ENCODE measurements around the gene RARS2.
A peak's percentile ranks its signal among the peaks of the same experiment; 100 is the strongest.

Gene RARS2

DNA sequence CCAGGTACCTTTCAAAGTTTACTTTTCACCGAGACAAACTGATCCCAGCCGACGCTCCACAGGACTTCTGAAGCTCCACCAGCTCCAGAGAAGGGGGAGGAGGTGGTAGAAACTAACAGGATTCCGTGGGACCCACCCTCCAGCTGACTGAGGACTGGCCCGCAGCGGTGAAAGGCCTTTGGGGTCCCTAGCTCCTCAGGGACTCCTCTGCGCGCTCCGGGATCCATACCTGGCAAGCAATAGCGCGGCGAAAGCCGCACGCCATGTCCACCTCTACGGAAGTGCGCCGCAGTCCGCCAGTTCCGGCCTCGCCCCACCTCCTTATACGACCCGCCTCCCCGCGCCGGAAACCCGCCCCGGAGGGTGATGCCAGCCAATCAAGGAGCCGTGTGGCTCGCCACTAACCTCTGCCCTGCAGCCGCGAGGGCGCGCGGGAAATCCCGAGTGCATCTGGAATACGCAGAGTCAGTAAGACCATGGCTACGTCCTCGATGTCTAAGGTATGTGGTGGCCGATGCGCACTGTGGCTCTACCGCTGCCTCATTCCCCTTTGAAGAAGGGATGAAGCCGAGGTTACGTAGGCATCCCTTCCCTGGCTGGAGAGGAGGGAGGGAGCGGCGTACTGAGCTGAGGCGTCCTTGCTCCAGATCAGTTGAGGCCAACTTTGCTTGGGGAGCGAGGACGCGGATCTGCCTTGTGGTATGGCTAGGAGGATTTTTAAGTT, at the start of gene RARS2, which contains the start of gene ORC3:
RARS2 (minus strand) TSS at position 295 of the 724 bp plus-strand sequence; CDS start at position 265, 30 bp downstream.
ORC3 (plus strand) TSS at position 443 of the 724 bp plus-strand sequence; CDS start at position 477, 34 bp downstream.
- no peaks in the 10 kb centered on the region for H3K27me3 ChIP-seq (ENCODE audit: control insufficient read depth, insufficient read depth, low read length)
- H3K36me3 ChIP-seq (ENCODE audit: control insufficient read depth, insufficient read depth, low read length): peaks cover 35% of the 10 kb centered on the region
- peak within 1 kb of the TSS; percentile 80 for H3K27ac ChIP-seq (ENCODE audit: low read depth, low read length)
- peak within 1 kb of the TSS; percentile 89 for H3K4me3 ChIP-seq (ENCODE audit: low read depth, low read length)
- H3K4me1 ChIP-seq (ENCODE audit: control insufficient read depth, insufficient read depth, low read length): no peaks in the 10 kb centered on the region; the same call in 1 of the 2 replicates
- H3K9ac ChIP-seq (ENCODE audit: low read length): peak within 1 kb of the TSS; percentile 93
- H3K9me3 ChIP-seq (ENCODE audit: control insufficient read depth, insufficient read depth, low read depth, low read length): no peaks in the 10 kb centered on the region

DNA sequence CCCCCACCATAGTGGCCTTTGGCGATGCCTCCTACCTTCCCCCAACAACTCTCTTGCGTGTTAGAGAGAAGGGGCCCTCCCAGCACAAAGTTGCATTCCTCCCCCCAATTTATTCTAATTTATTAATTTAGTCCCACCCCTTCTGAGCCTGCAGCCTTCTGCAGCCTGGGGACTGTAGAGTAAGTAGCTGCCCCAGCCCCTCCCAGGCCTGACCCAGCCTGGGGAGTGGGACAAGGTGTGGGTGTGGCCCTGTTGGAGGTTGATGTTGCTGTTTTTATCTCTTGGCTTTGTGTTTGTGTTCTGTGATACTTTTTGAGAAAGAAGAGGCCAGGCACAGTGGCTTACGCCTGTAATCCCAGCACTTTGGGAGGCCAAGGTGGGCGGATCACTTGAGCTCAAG, 49.6 kb upstream of the RARS2 start:
- H3K9ac ChIP-seq (ENCODE audit: low read length): no peak overlapping the region
- no peak overlapping the region for H3K4me3 ChIP-seq (ENCODE audit: low read depth, low read length)
- H3K9me3 ChIP-seq (ENCODE audit: control insufficient read depth, insufficient read depth, low read depth, low read length): no peaks in the 10 kb centered on the region
- no peaks in the 10 kb centered on the region; the same call in 1 of the 2 replicates for H3K4me1 ChIP-seq (ENCODE audit: control insufficient read depth, insufficient read depth, low read length)
- H3K36me3 ChIP-seq (ENCODE audit: control insufficient read depth, insufficient read depth, low read length): peaks cover 45% of the 10 kb centered on the region
- H3K27me3 ChIP-seq (ENCODE audit: control insufficient read depth, insufficient read depth, low read length): no peaks in the 10 kb centered on the region
- H3K27ac ChIP-seq (ENCODE audit: low read depth, low read length): no peak overlapping the region

DNA sequence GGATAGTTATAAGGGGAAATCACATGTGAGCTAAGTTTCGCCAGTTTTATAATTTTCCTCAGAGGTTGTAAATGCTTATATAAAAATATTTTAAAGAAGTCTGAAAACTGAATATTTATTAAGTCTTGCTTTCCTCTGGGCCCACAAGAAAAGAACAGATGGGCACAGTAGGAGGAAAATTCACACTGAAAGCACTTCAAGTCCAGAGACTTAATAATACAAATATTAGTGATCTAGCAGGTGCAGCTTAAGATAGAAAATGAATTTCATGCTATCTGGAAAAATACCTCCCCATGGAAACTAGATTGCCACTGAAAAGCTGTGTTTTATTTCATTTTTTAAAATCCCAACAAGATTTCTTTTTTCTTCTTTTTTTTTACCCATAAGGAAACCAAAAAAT, 47.3 kb upstream of the RARS2 start:
- Histone ChIP-seq H3K36me3 (ENCODE audit: control insufficient read depth, insufficient read depth, low read length) (peaks cover 63% of the 10 kb centered on the region), H3K27ac (ENCODE audit: low read depth, low read length) (no peak overlapping the region), H3K4me1 (ENCODE audit: control insufficient read depth, insufficient read depth, low read length) (no peaks in the 10 kb centered on the region), H3K4me3 (ENCODE audit: low read depth, low read length) (no peak overlapping the region), H3K9me3 (ENCODE audit: control insufficient read depth, insufficient read depth, low read depth, low read length) (no peaks in the 10 kb centered on the region), H3K27me3 (ENCODE audit: control insufficient read depth, insufficient read depth, low read length) (no peaks in the 10 kb centered on the region), H3K9ac (ENCODE audit: low read length) (no peak overlapping the region)

GRCh38 chr6:87636315-87636714, 46.5 kb upstream of the RARS2 start:
- Histone ChIP-seq H3K36me3 (ENCODE audit: control insufficient read depth, insufficient read depth, low read length) (peaks cover 59% of the 10 kb centered on the region), H3K9me3 (ENCODE audit: control insufficient read depth, insufficient read depth, low read depth, low read length) (no peaks in the 10 kb centered on the region), H3K4me1 (ENCODE audit: control insufficient read depth, insufficient read depth, low read length) (no peaks in the 10 kb centered on the region), H3K4me3 (ENCODE audit: low read depth, low read length) (no peak overlapping the region), H3K27me3 (ENCODE audit: control insufficient read depth, insufficient read depth, low read length) (no peaks in the 10 kb centered on the region), H3K9ac (ENCODE audit: low read length) (no peak overlapping the region), H3K27ac (ENCODE audit: low read depth, low read length) (no peak overlapping the region)

DNA sequence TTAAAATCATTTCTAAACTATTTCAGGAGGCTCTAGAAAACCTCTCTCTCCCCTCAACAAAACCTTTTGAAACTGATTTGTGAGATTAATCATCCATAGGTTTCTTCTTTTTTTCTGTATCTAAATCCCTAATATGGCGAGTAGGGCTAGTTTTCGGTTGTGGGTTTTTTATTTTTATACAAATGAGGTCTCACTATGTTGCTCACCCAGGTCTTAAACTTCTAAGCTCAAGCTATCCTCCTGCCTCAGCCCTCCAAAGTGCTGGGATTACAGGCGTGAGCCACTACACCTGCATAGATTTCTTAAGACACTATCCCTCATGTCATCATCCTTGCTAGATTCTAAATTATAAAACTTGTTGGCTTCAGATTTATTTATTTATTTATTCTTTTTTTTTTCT, 44.1 kb upstream of the RARS2 start:
- Histone ChIP-seq H3K9ac (ENCODE audit: low read length) (no peak overlapping the region), H3K9me3 (ENCODE audit: control insufficient read depth, insufficient read depth, low read depth, low read length) (no peaks in the 10 kb centered on the region), H3K4me3 (ENCODE audit: low read depth, low read length) (no peak overlapping the region), H3K27ac (ENCODE audit: low read depth, low read length) (no peak overlapping the region), H3K36me3 (ENCODE audit: control insufficient read depth, insufficient read depth, low read length) (peaks cover 65% of the 10 kb centered on the region), H3K27me3 (ENCODE audit: control insufficient read depth, insufficient read depth, low read length) (no peaks in the 10 kb centered on the region), H3K4me1 (ENCODE audit: control insufficient read depth, insufficient read depth, low read length) (no peaks in the 10 kb centered on the region)

DNA sequence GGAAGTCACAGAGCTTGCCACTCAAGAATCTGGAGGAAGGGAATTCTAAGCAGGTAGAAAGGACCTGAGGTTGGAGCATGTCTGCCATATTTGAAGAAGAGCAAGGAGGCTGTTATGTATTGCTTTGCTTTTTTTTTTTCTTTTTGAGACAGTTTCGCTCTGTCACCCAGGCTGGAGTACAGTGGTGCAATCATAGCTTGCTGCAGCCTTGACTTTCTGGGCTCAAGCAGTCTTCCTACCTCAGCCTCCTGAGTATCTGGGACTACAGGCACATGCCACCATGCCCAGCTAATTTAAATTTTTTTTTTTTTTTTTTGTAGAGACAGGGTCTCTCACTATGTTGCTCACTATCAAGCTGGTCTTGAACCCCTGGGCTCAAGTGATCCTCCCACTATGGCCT, 41.0 kb upstream of the RARS2 start:
- Histone ChIP-seq H3K4me3 (ENCODE audit: low read depth, low read length) (no peak overlapping the region), H3K27ac (ENCODE audit: low read depth, low read length) (no peak overlapping the region), H3K9ac (ENCODE audit: low read length) (no peak overlapping the region), H3K9me3 (ENCODE audit: control insufficient read depth, insufficient read depth, low read depth, low read length) (no peaks in the 10 kb centered on the region), H3K36me3 (ENCODE audit: control insufficient read depth, insufficient read depth, low read length) (peaks cover 54% of the 10 kb centered on the region), H3K4me1 (ENCODE audit: control insufficient read depth, insufficient read depth, low read length) (no peaks in the 10 kb centered on the region), H3K27me3 (ENCODE audit: control insufficient read depth, insufficient read depth, low read length) (no peaks in the 10 kb centered on the region)

- Histone ChIP-seq H3K27me3 (ENCODE audit: control insufficient read depth, insufficient read depth, low read length) (no peaks in the 10 kb centered on the region), H3K27ac (ENCODE audit: low read depth, low read length) (no peak overlapping the region), H3K9me3 (ENCODE audit: control insufficient read depth, insufficient read depth, low read depth, low read length) (no peaks in the 10 kb centered on the region), H3K4me1 (ENCODE audit: control insufficient read depth, insufficient read depth, low read length) (no peaks in the 10 kb centered on the region), H3K4me3 (ENCODE audit: low read depth, low read length) (no peak overlapping the region), H3K36me3 (ENCODE audit: control insufficient read depth, insufficient read depth, low read length) (peaks cover 48% of the 10 kb centered on the region), H3K9ac (ENCODE audit: low read length) (no peak overlapping the region)
These were observed 39.1 kb upstream of the RARS2 start for GRCh38 chr6:87628881-87629280.

GRCh38 chr6:87628424-87628823, 38.6 kb upstream of the RARS2 start:
- no peaks in the 10 kb centered on the region for H3K9me3 ChIP-seq (ENCODE audit: control insufficient read depth, insufficient read depth, low read depth, low read length)
- no peaks in the 10 kb centered on the region for H3K4me1 ChIP-seq (ENCODE audit: control insufficient read depth, insufficient read depth, low read length)

DNA sequence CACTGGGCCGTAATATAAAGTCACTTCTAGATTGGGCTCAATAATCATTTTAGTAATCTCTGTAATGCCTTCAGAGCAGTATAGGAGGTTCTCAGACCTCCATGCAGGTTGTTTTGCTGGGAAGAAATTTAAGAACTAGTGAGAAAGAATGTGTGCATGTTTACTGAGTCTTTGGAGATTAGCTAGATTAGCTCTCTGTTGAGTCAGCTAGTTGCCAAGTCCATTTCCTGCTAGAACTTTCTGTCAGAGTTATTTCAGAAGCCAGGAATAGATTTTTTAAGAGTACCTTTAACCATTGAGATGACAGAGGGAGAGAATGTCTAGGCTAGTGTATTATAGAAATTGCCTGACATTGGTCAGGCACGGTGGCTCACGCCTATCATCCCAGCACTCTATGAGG, 33.5 kb upstream of the RARS2 start:
- Histone ChIP-seq H3K4me3 (ENCODE audit: low read depth, low read length) (no peak overlapping the region), H3K9ac (ENCODE audit: low read length) (no peak overlapping the region), H3K36me3 (ENCODE audit: control insufficient read depth, insufficient read depth, low read length) (peaks cover 53% of the 10 kb centered on the region), H3K9me3 (ENCODE audit: control insufficient read depth, insufficient read depth, low read depth, low read length) (no peaks in the 10 kb centered on the region), H3K27me3 (ENCODE audit: control insufficient read depth, insufficient read depth, low read length) (no peaks in the 10 kb centered on the region), H3K27ac (ENCODE audit: low read depth, low read length) (no peak overlapping the region), H3K4me1 (ENCODE audit: control insufficient read depth, insufficient read depth, low read length) (no peaks in the 10 kb centered on the region)

More at GRCh38 chr6:87628424-87628823, 38.6 kb upstream of the RARS2 start:
- no peak overlapping the region for H3K9ac ChIP-seq (ENCODE audit: low read length)
- H3K4me3 ChIP-seq (ENCODE audit: low read depth, low read length): no peak overlapping the region
- no peak overlapping the region for H3K27ac ChIP-seq (ENCODE audit: low read depth, low read length)
- no peaks in the 10 kb centered on the region for H3K27me3 ChIP-seq (ENCODE audit: control insufficient read depth, insufficient read depth, low read length)
- peaks cover 46% of the 10 kb centered on the region for H3K36me3 ChIP-seq (ENCODE audit: control insufficient read depth, insufficient read depth, low read length)

GRCh38 chr6:87618531-87618930, 28.7 kb upstream of the RARS2 start:
- Histone ChIP-seq H3K27me3 (ENCODE audit: control insufficient read depth, insufficient read depth, low read length) (no peaks in the 10 kb centered on the region), H3K9ac (ENCODE audit: low read length) (no peak overlapping the region), H3K36me3 (ENCODE audit: control insufficient read depth, insufficient read depth, low read length) (peaks cover 73% of the 10 kb centered on the region), H3K4me1 (ENCODE audit: control insufficient read depth, insufficient read depth, low read length) (no peaks in the 10 kb centered on the region), H3K4me3 (ENCODE audit: low read depth, low read length) (no peak overlapping the region), H3K9me3 (ENCODE audit: control insufficient read depth, insufficient read depth, low read depth, low read length) (no peaks in the 10 kb centered on the region), H3K27ac (ENCODE audit: low read depth, low read length) (no peak overlapping the region)

DNA sequence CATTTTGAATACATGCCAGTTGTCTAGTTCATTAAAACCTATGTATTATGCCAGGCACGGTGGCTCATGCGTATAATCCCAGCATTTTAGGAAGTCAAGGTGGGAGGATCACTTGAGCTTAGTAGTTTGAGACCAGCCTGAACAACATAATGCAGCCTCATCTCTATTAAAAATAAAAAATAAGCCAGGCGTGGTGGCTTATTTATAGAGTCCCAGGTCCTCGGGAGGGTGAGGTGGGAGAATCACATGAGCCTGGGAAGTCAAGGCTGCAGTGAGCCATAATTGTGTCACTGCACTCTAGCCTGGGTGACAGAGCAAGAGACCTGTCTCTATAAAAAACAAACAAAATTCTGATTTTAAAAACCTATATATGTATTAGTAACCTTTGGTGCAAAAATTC, 27.6 kb upstream of the RARS2 start:
- Histone ChIP-seq H3K36me3 (ENCODE audit: control insufficient read depth, insufficient read depth, low read length) (peaks cover 74% of the 10 kb centered on the region), H3K4me1 (ENCODE audit: control insufficient read depth, insufficient read depth, low read length) (no peaks in the 10 kb centered on the region), H3K4me3 (ENCODE audit: low read depth, low read length) (no peak overlapping the region), H3K9me3 (ENCODE audit: control insufficient read depth, insufficient read depth, low read depth, low read length) (no peaks in the 10 kb centered on the region), H3K27me3 (ENCODE audit: control insufficient read depth, insufficient read depth, low read length) (no peaks in the 10 kb centered on the region), H3K9ac (ENCODE audit: low read length) (no peak overlapping the region), H3K27ac (ENCODE audit: low read depth, low read length) (no peak overlapping the region)

All from HUES6 (cell line).